GM23338 (cell line): Measurements from ENCODE around the gene ETV3. TPM values are rescaled to one million over a fixed set of nuclear protein-coding genes. Genes with fewer than 3 reads are reported as not detected.

Source experiments
- ATAC-seq: fragments of 200-7000 bp; cut with Tn5 transposase; 3 replicates; pipeline ENCODE4 v1.9.1; 2020
- DNase-seq: peaks from one replicate; pipeline ENCODE4 v3.0.0-alpha.2; 2015; ENCODE audit warnings: low spot score
- H2AFZ ChIP-seq: fragments of 200-600 bp; sonication (generic); 2 replicates; pipeline ENCODE4 v1.8.0; 2016; ENCODE audit warnings: antibody characterized with exemption, mild to moderate bottlenecking, moderate library complexity
- H3F3A ChIP-seq: fragments of 200-600 bp; sonication (generic); replicated peaks from 2 replicates; pipeline ENCODE4 v1.8.0; 2017; ENCODE audit warnings: antibody characterized with exemption, mixed run types, low read depth
- H3K27ac ChIP-seq: fragments of 200-600 bp; sonication (generic); 2 replicates; pipeline ENCODE4 v1.6.1; 2016; ENCODE audit warnings: low read depth
- H3K27me3 ChIP-seq: fragments of 200-600 bp; sonication (generic); 2 replicates; pipeline ENCODE4 v1.8.0; 2016; ENCODE audit warnings: mild to moderate bottlenecking, mixed run types, moderate library complexity; ENCODE audit not compliant: insufficient read depth
- H3K36me3 ChIP-seq: fragments of 200-600 bp; sonication (generic); 2 replicates; pipeline ENCODE4 v1.8.0; 2016; ENCODE audit warnings: mild to moderate bottlenecking; ENCODE audit not compliant: insufficient read depth
- H3K4me1 ChIP-seq: fragments of 200-600 bp; sonication (generic); 2 replicates; pipeline ENCODE4 v1.8.0; 2016; ENCODE audit warnings: mild to moderate bottlenecking, moderate library complexity; ENCODE audit not compliant: insufficient read depth
- H3K4me2 ChIP-seq: fragments of 200-600 bp; sonication (generic); 2 replicates; pipeline ENCODE4 v1.7.1; 2017; ENCODE audit warnings: mixed run types
- H3K4me3 ChIP-seq: fragments of 200-600 bp; sonication (generic); 2 replicates; pipeline ENCODE4 v1.6.1; 2016; ENCODE audit warnings: mixed run types
- H3K79me2 ChIP-seq: fragments of 200-600 bp; sonication (generic); replicated peaks from 2 replicates; pipeline ENCODE4 v1.8.0; 2017; ENCODE audit warnings: mild to moderate bottlenecking; ENCODE audit not compliant: insufficient read depth
- H3K9me2 ChIP-seq: fragments of 200-600 bp; sonication (generic); 2 replicates; pipeline ENCODE4 v1.8.0; 2017; ENCODE audit not compliant: insufficient read depth
- H4K20me1 ChIP-seq: fragments of 200-600 bp; sonication (generic); replicated peaks from 2 replicates; pipeline ENCODE4 v1.8.0; 2017; ENCODE audit warnings: mild to moderate bottlenecking; ENCODE audit not compliant: insufficient read depth
- H3K27ac Mint-ChIP-seq: 2 replicates; pipeline ENCODE4 v1.8.0; 2020; ENCODE audit warnings: inconsistent platforms, mild to moderate bottlenecking, moderate library complexity, mixed read lengths
- H3K27me3 Mint-ChIP-seq: 3 replicates; pipeline ENCODE4 v1.8.0; 2022; ENCODE audit warnings: low read depth, mild to moderate bottlenecking, moderate library complexity, mixed read lengths, inconsistent platforms; ENCODE audit not compliant: insufficient read depth, poor library complexity
- H3K36me3 Mint-ChIP-seq: 3 replicates; pipeline ENCODE4 v1.8.0; 2021; ENCODE audit warnings: low read depth, mild to moderate bottlenecking, inconsistent platforms, moderate library complexity, mixed read lengths
- H3K4me1 Mint-ChIP-seq: 3 replicates; pipeline ENCODE4 v1.8.0; 2020; ENCODE audit warnings: mild to moderate bottlenecking, inconsistent platforms, mixed read lengths
- H3K4me3 Mint-ChIP-seq: 3 replicates; pipeline ENCODE4 v1.8.0; 2021; ENCODE audit warnings: moderate library complexity, mild to moderate bottlenecking, inconsistent platforms, mixed read lengths
- H3K9me3 Mint-ChIP-seq: 3 replicates; pipeline ENCODE4 v1.8.0; 2020; ENCODE audit warnings: moderate library complexity, mild to moderate bottlenecking, inconsistent platforms, mixed read lengths
- CREB1 ChIP-seq: fragments of 250-450 bp; sonication (Bioruptor Pico); IDR thresholded peaks from 2 replicates; pipeline ENCODE4 v1.5.0; 2020; ENCODE audit warnings: low read depth, mild to moderate bottlenecking, moderate library complexity
- EZH2 ChIP-seq: fragments of 200-600 bp; sonication (generic); IDR thresholded peaks from one replicate; pipeline ENCODE4 v1.8.0; 2017; ENCODE audit warnings: antibody characterized with exemption, mild to moderate bottlenecking, low read depth; ENCODE audit not compliant: unreplicated experiment
- EZH2phosphoT487 ChIP-seq: fragments of 200-600 bp; sonication (generic); IDR thresholded peaks from one replicate; pipeline ENCODE4 v1.8.1; 2018; ENCODE audit warnings: antibody characterized with exemption; ENCODE audit not compliant: unreplicated experiment
- JUNB ChIP-seq: IDR thresholded peaks from one replicate; pipeline ENCODE4 v1.6.1; 2016; ENCODE audit warnings: antibody characterized with exemption; ENCODE audit not compliant: unreplicated experiment
- NANOG ChIP-seq: IDR thresholded peaks from 2 replicates; pipeline ENCODE4 v1.6.1; 2016; ENCODE audit warnings: antibody characterized with exemption, borderline replicate concordance
- POLR2AphosphoS5 ChIP-seq: IDR thresholded peaks from 2 replicates; pipeline ENCODE4 v1.6.1; 2016; ENCODE audit warnings: antibody characterized with exemption, low read depth
- STAT1 ChIP-seq: IDR thresholded peaks from one replicate; pipeline ENCODE4 v1.6.1; 2016; ENCODE audit warnings: antibody characterized with exemption; ENCODE audit not compliant: unreplicated experiment
- ZNF114 ChIP-seq: fragments of 250-450 bp; sonication (Bioruptor Pico); IDR thresholded peaks from 2 replicates; pipeline ENCODE4 v1.5.0; 2020; ENCODE audit warnings: mild to moderate bottlenecking, moderate library complexity
- ZNF331 ChIP-seq: fragments of 250-450 bp; sonication (Bioruptor Pico); IDR thresholded peaks from 2 replicates; pipeline ENCODE4 v1.5.0; 2020; ENCODE audit warnings: low read depth, mild to moderate bottlenecking, moderate library complexity
- polyA plus RNA-seq: library from polyadenylated mRNA; unstranded; fragments of >200 nt; fragmentation: Nextera tagmentation; extraction: Ambion mirVana; gene quantifications from 2 replicates; pipeline ENCODE4 v1.2.1, GENCODE V29; 2016
- total RNA-seq: library from RNA; depleted of rRNA; stranded (reverse); fragments of >200 nt; shearing (Covaris generic); gene quantifications from 2 replicates; pipeline ENCODE4 v1.2.3, GENCODE V29; 2014
- TF ChIP-seq, protein P1 (sequence below), 2 experiments: fragments of 200-600 bp in 1 of 2; sonication (generic) in 1 of 2; conservative IDR thresholded peaks; 2 replicates each; pipeline versions ENCODE4 v1.5.1 to v1.6.1; 2016 to 2017; ENCODE audit warnings: antibody characterized with exemption in 2 of 2, low read depth in 2 of 2, mild to moderate bottlenecking in 2 of 2, moderate library complexity in 1 of 2
- TF ChIP-seq, protein P2 (sequence below): IDR thresholded peaks from one replicate; pipeline ENCODE4 v1.6.1; 2018; ENCODE audit warnings: antibody characterized with exemption; ENCODE audit not compliant: unreplicated experiment
- TF ChIP-seq, protein P3 (sequence below): IDR thresholded peaks from 2 replicates; pipeline ENCODE4 v1.6.1; 2016; ENCODE audit warnings: antibody characterized with exemption

Gene ETV3
- total and polyA plus RNA-seq, 2 experiments from 2014 or later, result 8.1 to 19.6 TPM

DNA sequence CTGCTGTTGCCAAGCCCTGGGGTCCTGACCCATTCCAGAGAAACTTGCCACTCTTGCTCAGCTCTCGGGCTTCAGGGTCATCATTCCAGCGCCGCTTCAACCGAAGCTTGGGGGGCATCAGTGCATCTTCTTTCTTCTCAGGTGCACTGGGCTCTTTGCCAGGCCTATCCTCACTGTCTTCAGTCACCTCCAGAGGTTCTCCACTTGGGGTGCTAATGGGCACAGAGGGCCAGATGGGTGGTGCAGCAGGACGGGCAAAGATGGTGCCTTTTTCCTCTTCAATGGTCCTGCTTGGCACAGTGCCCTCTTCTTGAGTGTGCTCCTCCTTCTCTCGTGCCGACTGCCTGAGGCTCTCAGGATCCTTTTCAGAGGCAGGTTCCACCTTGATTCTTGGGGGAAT, 13.3 kb downstream of the ETV3 start:
- H3K27me3 Mint-ChIP-seq, result peaks cover 7% of the 10 kb centered on the region
- peak; percentile 35; the same call in 2 of the 3 replicates for ATAC-seq
- H3K4me3 Mint-ChIP-seq, result no peak overlapping the region
- H3F3A ChIP-seq, result no peaks in the 10 kb centered on the region
- H3K4me1 Mint-ChIP-seq, result peaks cover 23% of the 10 kb centered on the region
- peaks cover 8% of the 10 kb centered on the region for H3K36me3 ChIP-seq
- DNase-seq, result no peak
- TF ChIP-seq, protein P1, sequence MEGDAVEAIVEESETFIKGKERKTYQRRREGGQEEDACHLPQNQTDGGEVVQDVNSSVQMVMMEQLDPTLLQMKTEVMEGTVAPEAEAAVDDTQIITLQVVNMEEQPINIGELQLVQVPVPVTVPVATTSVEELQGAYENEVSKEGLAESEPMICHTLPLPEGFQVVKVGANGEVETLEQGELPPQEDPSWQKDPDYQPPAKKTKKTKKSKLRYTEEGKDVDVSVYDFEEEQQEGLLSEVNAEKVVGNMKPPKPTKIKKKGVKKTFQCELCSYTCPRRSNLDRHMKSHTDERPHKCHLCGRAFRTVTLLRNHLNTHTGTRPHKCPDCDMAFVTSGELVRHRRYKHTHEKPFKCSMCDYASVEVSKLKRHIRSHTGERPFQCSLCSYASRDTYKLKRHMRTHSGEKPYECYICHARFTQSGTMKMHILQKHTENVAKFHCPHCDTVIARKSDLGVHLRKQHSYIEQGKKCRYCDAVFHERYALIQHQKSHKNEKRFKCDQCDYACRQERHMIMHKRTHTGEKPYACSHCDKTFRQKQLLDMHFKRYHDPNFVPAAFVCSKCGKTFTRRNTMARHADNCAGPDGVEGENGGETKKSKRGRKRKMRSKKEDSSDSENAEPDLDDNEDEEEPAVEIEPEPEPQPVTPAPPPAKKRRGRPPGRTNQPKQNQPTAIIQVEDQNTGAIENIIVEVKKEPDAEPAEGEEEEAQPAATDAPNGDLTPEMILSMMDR (conservative IDR thresholded peaks at IDR 0.05; ENCODE audit: low read depth in 2 of 2), result 0 out of 4 replicates have a peak, but pooled peaks of 1 of the 2 experiments have one; percentile 14
- TF ChIP-seq EZH2, result no peak
- no peak overlapping the region for H2AFZ ChIP-seq
- H4K20me1 ChIP-seq, result no peaks in the 10 kb centered on the region
- no peaks in the 10 kb centered on the region for H3K79me2 ChIP-seq
- H3K9me2 ChIP-seq, result no peaks in the 10 kb centered on the region
- H3K27me3 ChIP-seq, result no peaks in the 10 kb centered on the region
- no peak overlapping the region for H3K27ac Mint-ChIP-seq
- no peaks in the 10 kb centered on the region for H3K9me3 Mint-ChIP-seq
- peaks cover 41% of the 10 kb centered on the region for H3K36me3 Mint-ChIP-seq
- H3K4me3 ChIP-seq, result no peak overlapping the region
- no peak overlapping the region for H3K4me2 ChIP-seq
- H3K27ac ChIP-seq, result no peak overlapping the region
- peaks cover 12% of the 10 kb centered on the region; the same call in 1 of the 2 replicates for H3K4me1 ChIP-seq

DNA sequence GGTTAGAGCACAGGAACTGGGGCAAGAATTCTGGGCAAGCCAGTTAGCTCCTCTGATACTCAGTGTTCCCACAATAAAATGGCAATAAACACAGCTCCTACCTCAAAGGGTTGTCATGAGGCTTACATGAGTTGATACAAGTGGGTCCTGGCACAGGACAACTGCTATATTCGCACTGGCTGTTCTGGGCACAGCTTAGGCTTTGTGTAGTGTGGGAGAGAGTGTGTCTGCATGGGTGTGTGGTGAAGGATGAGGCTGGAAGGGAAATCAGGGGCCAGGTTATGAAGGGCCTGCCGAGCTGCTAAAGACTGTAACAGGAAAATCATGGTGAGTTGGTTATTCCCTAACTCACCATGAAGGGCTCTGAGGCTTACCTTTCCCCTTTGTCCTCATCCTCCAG, 18.7 kb downstream of the ETV3 start:
- DNase-seq, result no peak
- Histone ChIP-seq H4K20me1 (no peaks in the 10 kb centered on the region), H3K4me3 (no peak overlapping the region), H3K79me2 (no peaks in the 10 kb centered on the region), H3K4me2 (no peak overlapping the region), H3K9me2 (no peaks in the 10 kb centered on the region), H3K4me1 (peaks cover 35% of the 10 kb centered on the region), H2AFZ (no peak overlapping the region), H3K27me3 (no peaks in the 10 kb centered on the region), H3K36me3 (0 out of 2 replicates have a peak, but pooled peaks cover 4% of the 10 kb centered on the region), H3K27ac (no peak overlapping the region), H3F3A (0 out of 2 replicates have a peak, but pooled peaks cover 3% of the 10 kb centered on the region)
- peaks cover 60% of the 10 kb centered on the region for H3K4me1 Mint-ChIP-seq
- ATAC-seq, result no peak
- no peaks in the 10 kb centered on the region for H3K9me3 Mint-ChIP-seq
- H3K27me3 Mint-ChIP-seq, result peaks cover 18% of the 10 kb centered on the region
- H3K36me3 Mint-ChIP-seq, result peaks cover 10% of the 10 kb centered on the region
- no peak overlapping the region; the same call in 1 of the 2 replicates for H3K27ac Mint-ChIP-seq
- H3K4me3 Mint-ChIP-seq, result no peak overlapping the region
- TF ChIP-seq ZNF114 (CRISPR knock-in tag), result no peak
- TF ChIP-seq POLR2AphosphoS5, result no peak
- TF ChIP-seq CREB1 (CRISPR knock-in tag), result no peak
- no peak for TF ChIP-seq JUNB
- TF ChIP-seq, protein P2, sequence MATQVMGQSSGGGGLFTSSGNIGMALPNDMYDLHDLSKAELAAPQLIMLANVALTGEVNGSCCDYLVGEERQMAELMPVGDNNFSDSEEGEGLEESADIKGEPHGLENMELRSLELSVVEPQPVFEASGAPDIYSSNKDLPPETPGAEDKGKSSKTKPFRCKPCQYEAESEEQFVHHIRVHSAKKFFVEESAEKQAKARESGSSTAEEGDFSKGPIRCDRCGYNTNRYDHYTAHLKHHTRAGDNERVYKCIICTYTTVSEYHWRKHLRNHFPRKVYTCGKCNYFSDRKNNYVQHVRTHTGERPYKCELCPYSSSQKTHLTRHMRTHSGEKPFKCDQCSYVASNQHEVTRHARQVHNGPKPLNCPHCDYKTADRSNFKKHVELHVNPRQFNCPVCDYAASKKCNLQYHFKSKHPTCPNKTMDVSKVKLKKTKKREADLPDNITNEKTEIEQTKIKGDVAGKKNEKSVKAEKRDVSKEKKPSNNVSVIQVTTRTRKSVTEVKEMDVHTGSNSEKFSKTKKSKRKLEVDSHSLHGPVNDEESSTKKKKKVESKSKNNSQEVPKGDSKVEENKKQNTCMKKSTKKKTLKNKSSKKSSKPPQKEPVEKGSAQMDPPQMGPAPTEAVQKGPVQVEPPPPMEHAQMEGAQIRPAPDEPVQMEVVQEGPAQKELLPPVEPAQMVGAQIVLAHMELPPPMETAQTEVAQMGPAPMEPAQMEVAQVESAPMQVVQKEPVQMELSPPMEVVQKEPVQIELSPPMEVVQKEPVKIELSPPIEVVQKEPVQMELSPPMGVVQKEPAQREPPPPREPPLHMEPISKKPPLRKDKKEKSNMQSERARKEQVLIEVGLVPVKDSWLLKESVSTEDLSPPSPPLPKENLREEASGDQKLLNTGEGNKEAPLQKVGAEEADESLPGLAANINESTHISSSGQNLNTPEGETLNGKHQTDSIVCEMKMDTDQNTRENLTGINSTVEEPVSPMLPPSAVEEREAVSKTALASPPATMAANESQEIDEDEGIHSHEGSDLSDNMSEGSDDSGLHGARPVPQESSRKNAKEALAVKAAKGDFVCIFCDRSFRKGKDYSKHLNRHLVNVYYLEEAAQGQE, result no peak
- no peak for TF ChIP-seq EZH2
- no peak for TF ChIP-seq STAT1
- no peak for TF ChIP-seq NANOG
- TF ChIP-seq ZNF331 (CRISPR knock-in tag), result no peak
- TF ChIP-seq, protein P3, sequence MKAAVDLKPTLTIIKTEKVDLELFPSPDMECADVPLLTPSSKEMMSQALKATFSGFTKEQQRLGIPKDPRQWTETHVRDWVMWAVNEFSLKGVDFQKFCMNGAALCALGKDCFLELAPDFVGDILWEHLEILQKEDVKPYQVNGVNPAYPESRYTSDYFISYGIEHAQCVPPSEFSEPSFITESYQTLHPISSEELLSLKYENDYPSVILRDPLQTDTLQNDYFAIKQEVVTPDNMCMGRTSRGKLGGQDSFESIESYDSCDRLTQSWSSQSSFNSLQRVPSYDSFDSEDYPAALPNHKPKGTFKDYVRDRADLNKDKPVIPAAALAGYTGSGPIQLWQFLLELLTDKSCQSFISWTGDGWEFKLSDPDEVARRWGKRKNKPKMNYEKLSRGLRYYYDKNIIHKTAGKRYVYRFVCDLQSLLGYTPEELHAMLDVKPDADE, result no peak
- TF ChIP-seq, protein P1 (conservative IDR thresholded peaks at IDR 0.05; ENCODE audit: low read depth in 2 of 2), result no peak
- TF ChIP-seq EZH2phosphoT487, result no peak
